Endodermal cell (in vitro differentiated cells): Measurements from ENCODE around the gene SPN. TPM values are rescaled to one million over a fixed set of nuclear protein-coding genes. Genes with fewer than 3 reads are reported as not detected.
"Not testable (repeated sequence)": the region's sequence is repeated elsewhere in the genome, so short reads cannot be mapped to it uniquely, and the experiment has no call there.

ENCODE experiments used
- DNase-seq: peaks from one replicate; pipeline ENCODE4 v3.0.0-alpha.2; 2017
- H3K27ac ChIP-seq: 2 replicates; pipeline ENCODE4 v1.5.1; 2013; ENCODE audit warnings: mild to moderate bottlenecking, low read depth, low read length, moderate library complexity
- H3K27me3 ChIP-seq: 2 replicates; pipeline ENCODE4 v1.6.1; 2013; ENCODE audit warnings: mild to moderate bottlenecking, low read length, moderate library complexity; ENCODE audit not compliant: insufficient read depth, control insufficient read depth, poor library complexity, severe bottlenecking
- H3K36me3 ChIP-seq: 2 replicates; pipeline ENCODE4 v1.7.0; 2013; ENCODE audit warnings: mild to moderate bottlenecking, low read length, moderate library complexity; ENCODE audit not compliant: control insufficient read depth, insufficient read depth
- H3K4me1 ChIP-seq: one replicate; pipeline ENCODE4 v1.7.0; 2013; ENCODE audit warnings: low read length; ENCODE audit not compliant: control insufficient read depth, insufficient read depth
- H3K4me3 ChIP-seq: 2 replicates; pipeline ENCODE4 v1.5.1; 2013; ENCODE audit warnings: mild to moderate bottlenecking, low read length, moderate library complexity
- H3K9ac ChIP-seq: 2 replicates; pipeline ENCODE4 v1.6.1; 2013; ENCODE audit warnings: mild to moderate bottlenecking, low read length, moderate library complexity; ENCODE audit not compliant: poor library complexity, severe bottlenecking; ENCODE audit errors: extremely low read depth
- H3K9me3 ChIP-seq: 2 replicates; pipeline ENCODE4 v1.6.1; 2013; ENCODE audit warnings: mild to moderate bottlenecking, low read length, moderate library complexity; ENCODE audit not compliant: control insufficient read depth
- H3K27ac Mint-ChIP-seq: 2 replicates; pipeline ENCODE4 v1.8.0; 2020; ENCODE audit warnings: mixed read lengths
- H3K27me3 Mint-ChIP-seq: 2 replicates; pipeline ENCODE4 v1.8.0; 2021; ENCODE audit warnings: mild to moderate bottlenecking, mixed read lengths; ENCODE audit not compliant: insufficient read depth
- H3K36me3 Mint-ChIP-seq: 2 replicates; pipeline ENCODE4 v1.8.0; 2020; ENCODE audit warnings: low read depth, mixed read lengths
- H3K4me1 Mint-ChIP-seq: 2 replicates; pipeline ENCODE4 v1.8.0; 2020; ENCODE audit warnings: mixed read lengths
- H3K4me3 Mint-ChIP-seq: 2 replicates; pipeline ENCODE4 v1.8.0; 2020; ENCODE audit warnings: mild to moderate bottlenecking, moderate library complexity, mixed read lengths
- H3K9me3 Mint-ChIP-seq: 2 replicates; pipeline ENCODE4 v1.8.0; 2020; ENCODE audit warnings: mild to moderate bottlenecking, mixed read lengths
- CTCF ChIP-seq: fragments of 200-600 bp; sonication (generic); conservative IDR thresholded peaks from 2 replicates; pipeline ENCODE4 v1.5.0; 2021; ENCODE audit warnings: antibody characterized with exemption, mild to moderate bottlenecking
- WGBS, 2 experiments: methylation state at CpG; one replicate each; pipeline versions ENCODE4 v1.1.5 to v1.1.7; 2013; ENCODE audit warnings: missing lambda C conversion rate in 2 of 2, mixed read lengths in 1 of 2; ENCODE audit not compliant: insufficient coverage in 1 of 2, insufficient read length in 1 of 2; 5-methylcytosine and 5-hydroxymethylcytosine counted together
- long read RNA-seq, 4 experiments: library from polyadenylated mRNA in 2 of 4; library from RNA in 1 of 4; library from capped mRNA in 1 of 4; stranded (forward) in 3 of 4; unstranded in 1 of 4; transcript quantifications; one replicate each; pipeline ENCODE4 v2.0.0, GENCODE V29; 2020 to 2021; ENCODE audit warnings: inconsistent platforms in 1 of 4
- polyA plus RNA-seq, 2 experiments: library from polyadenylated mRNA; stranded (reverse); fragments of 50-300 nt; gene quantifications; one replicate each; pipeline ENCODE4 v1.2.3, GENCODE V29; 2013
- total RNA-seq, 2 donors: library from RNA; stranded (reverse); fragmentation: NEBNext Ultra II Directional in 1 of 2; extraction: Animal tissue kit (Norgen Biotek cat#: 25700) in 1 of 2; gene quantifications; 2 replicates in 1 of 2; 3 replicates in 1 of 2; pipeline ENCODE4 v1.2.1, GENCODE V29; 2021

SPN gene
- total RNA-seq: under 1 TPM in 1 of 2 donors, not detected in 1; 0.86 TPM
- polyA plus RNA-seq (2013, experiment 1 of 2): 0.28 TPM
- 0.29 TPM for polyA plus RNA-seq (2013, experiment 2 of 2)
- long read RNA-seq, experiment 1: 0 reads
- long read RNA-seq, experiment 2: 0 reads
- long read RNA-seq, experiment 3, partial matches to known transcripts: 0 of 2 reads
- long read RNA-seq, experiment 3, other reads (novel, unspliced or antisense): 0 of 2 reads
- long read RNA-seq, experiment 4: 0 reads

GRCh38 chr16:29663016-29663806 lies at the start of gene SPN:
SPN (plus strand) TSS chr16:29663247; CDS start chr16:29663729, 482 bp downstream.
- Mint-ChIP-seq H3K27ac (no peak within 1 kb of the TSS), H3K9me3 (no peaks in the 10 kb centered on the region), H3K36me3 (no peaks in the 10 kb centered on the region), H3K4me1 (peaks cover 16% of the 10 kb centered on the region), H3K27me3 (no peaks in the 10 kb centered on the region), H3K4me3 (no peak within 1 kb of the TSS)
- peak; percentile 58 for DNase-seq
- Histone ChIP-seq H3K36me3 (no peaks in the 10 kb centered on the region), H3K4me3 (no peak within 1 kb of the TSS), H3K27me3 (no peaks in the 10 kb centered on the region), H3K4me1 (no peaks in the 10 kb centered on the region), H3K27ac (no peak within 1 kb of the TSS), H3K9me3 (no peaks in the 10 kb centered on the region), H3K9ac (no peak within 1 kb of the TSS)
- 88 to 96% methylated on average over 5 to 15 of the region's 18 CpGs for WGBS, 2 experiments
- TF ChIP-seq CTCF: no peak

GRCh38 chr16:29613307-29614057 lies 49.6 kb upstream of the SPN start:
- H3K36me3 Mint-ChIP-seq, H3K27me3 ChIP-seq, H3K9me3 ChIP-seq, H3K27ac ChIP-seq, H3K9me3 Mint-ChIP-seq, H3K36me3 ChIP-seq, H3K4me1 ChIP-seq: not testable (repeated sequence)
- Mint-ChIP-seq H3K27ac (peak overlapping the region; percentile 83), H3K4me1 (peaks cover 15% of the 10 kb centered on the region), H3K4me3 (peak overlapping the region; percentile 85), H3K27me3 (peaks cover 14% of the 10 kb centered on the region)
- 0% methylated on average over 27 to 94 of the region's 100 CpGs for WGBS, 2 experiments
- DNase-seq: peak; percentile 97
- H3K4me3 ChIP-seq: peak overlapping the region; percentile 82
- H3K9ac ChIP-seq: peak overlapping the region; percentile 70

GRCh38 chr16:29614691-29615314 lies 48.2 kb upstream of the SPN start:
- TF ChIP-seq CTCF: peak; percentile 46
- H3K4me1 Mint-ChIP-seq, H3K36me3 Mint-ChIP-seq, H3K27me3 ChIP-seq, H3K4me1 ChIP-seq, H3K9me3 ChIP-seq, H3K9me3 Mint-ChIP-seq, H3K4me3 ChIP-seq, H3K36me3 ChIP-seq: not testable (repeated sequence)
- peaks cover 14% of the 10 kb centered on the region for H3K27me3 Mint-ChIP-seq
- H3K27ac ChIP-seq: peak overlapping the region; percentile 70
- H3K9ac ChIP-seq: peak overlapping the region; percentile 38
- WGBS, 2 experiments: 1 to 2% methylated on average over 8 to 20 of the region's 22 CpGs
- peak overlapping the region; percentile 34 for H3K4me3 Mint-ChIP-seq
- peak overlapping the region; percentile 95 for H3K27ac Mint-ChIP-seq
- DNase-seq: peak; percentile 97

GRCh38 chr16:29616127-29616526 lies 46.9 kb upstream of the SPN start:
- not testable (repeated sequence) for H3K4me1 ChIP-seq, H3K9me3 ChIP-seq

More at GRCh38 chr16:29616127-29616526, 46.9 kb upstream of the SPN start:
- not testable (repeated sequence) for H3K4me3 ChIP-seq, H3K9ac ChIP-seq, H3K27ac ChIP-seq, H3K36me3 ChIP-seq, H3K27me3 ChIP-seq, H3K9me3 Mint-ChIP-seq, H3K36me3 Mint-ChIP-seq, H3K4me1 Mint-ChIP-seq, H3K4me3 Mint-ChIP-seq
- WGBS, 2 experiments: 86% methylated on average over 4 of the region's 6 CpGs; no CpG with 5 or more reads in 1 of the 2 experiments
- Mint-ChIP-seq H3K27me3 (peaks cover 14% of the 10 kb centered on the region), H3K27ac (peak overlapping the region; percentile 8)
- peak; percentile 40 for DNase-seq
